ENCODE measurements around the gene SOWAHB.
"Not testable (repeated sequence)": the region's sequence is repeated elsewhere in the genome, so short reads cannot be mapped to it uniquely, and the experiment has no call there.

DNA sequence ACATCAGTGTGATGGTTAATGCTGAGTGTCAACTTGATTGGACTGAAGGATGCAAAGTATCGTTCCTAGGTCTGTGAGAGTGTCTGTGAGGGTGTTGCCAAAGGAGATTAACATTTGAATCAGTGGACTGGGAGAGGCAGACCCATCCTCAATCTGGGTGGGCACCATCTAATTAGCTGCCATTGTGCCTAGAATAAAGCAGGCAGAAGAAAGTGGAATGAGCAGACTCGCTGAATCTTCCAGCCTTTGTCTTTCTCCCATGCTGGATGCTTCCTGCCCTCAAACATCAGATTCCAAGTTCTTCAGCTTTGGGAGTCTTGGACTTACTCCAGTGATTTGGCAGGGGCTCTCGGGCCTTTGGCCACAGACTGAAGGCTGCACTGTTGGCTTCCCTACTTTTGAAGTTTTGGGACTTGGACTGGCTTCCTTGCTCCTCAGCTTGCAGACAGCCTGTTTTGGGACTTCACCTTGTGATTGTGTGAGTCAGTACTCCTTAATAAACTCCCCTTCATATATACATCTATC is 19.2 kb downstream of the SOWAHB start:
- TF ChIP-seq, protein P1, sequence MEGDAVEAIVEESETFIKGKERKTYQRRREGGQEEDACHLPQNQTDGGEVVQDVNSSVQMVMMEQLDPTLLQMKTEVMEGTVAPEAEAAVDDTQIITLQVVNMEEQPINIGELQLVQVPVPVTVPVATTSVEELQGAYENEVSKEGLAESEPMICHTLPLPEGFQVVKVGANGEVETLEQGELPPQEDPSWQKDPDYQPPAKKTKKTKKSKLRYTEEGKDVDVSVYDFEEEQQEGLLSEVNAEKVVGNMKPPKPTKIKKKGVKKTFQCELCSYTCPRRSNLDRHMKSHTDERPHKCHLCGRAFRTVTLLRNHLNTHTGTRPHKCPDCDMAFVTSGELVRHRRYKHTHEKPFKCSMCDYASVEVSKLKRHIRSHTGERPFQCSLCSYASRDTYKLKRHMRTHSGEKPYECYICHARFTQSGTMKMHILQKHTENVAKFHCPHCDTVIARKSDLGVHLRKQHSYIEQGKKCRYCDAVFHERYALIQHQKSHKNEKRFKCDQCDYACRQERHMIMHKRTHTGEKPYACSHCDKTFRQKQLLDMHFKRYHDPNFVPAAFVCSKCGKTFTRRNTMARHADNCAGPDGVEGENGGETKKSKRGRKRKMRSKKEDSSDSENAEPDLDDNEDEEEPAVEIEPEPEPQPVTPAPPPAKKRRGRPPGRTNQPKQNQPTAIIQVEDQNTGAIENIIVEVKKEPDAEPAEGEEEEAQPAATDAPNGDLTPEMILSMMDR (IDR thresholded peaks at IDR 0.05; ENCODE audit: poor library complexity) = not testable (repeated sequence)
- not testable (repeated sequence) for TF ChIP-seq EZH2phosphoT487 (IDR thresholded peaks at IDR 0.05; ENCODE audit: low read depth, severe bottlenecking, unreplicated experiment); EZH2 (IDR thresholded peaks at IDR 0.05; ENCODE audit: borderline replicate concordance)
